Body of pancreas (tissue), 4 donors: ENCODE results near the gene ZFYVE16.

Experiments used
- CTCF ChIP-seq, 7 experiments: fragments of 450-650 bp in 4 of 7; fragments of 200-600 bp in 3 of 7; sonication (generic) in 3 of 7; IDR thresholded peaks; one replicate each; pipeline ENCODE4 v1.5.1; 2016 to 2019; ENCODE audit warnings: antibody characterized with exemption in 7 of 7
- POLR2A ChIP-seq, 3 donors: fragments of 450-650 bp; IDR thresholded peaks; one replicate each; pipeline ENCODE4 v1.6.1; 2016; ENCODE audit warnings: antibody characterized with exemption in 3 of 3, mild to moderate bottlenecking in 2 of 3

- TF ChIP-seq CTCF (IDR thresholded peaks at IDR 0.05) (no peak), POLR2A (IDR thresholded peaks at IDR 0.05) (no peak)
Observed at GRCh38 chr5:80442742-80443141, 34.9 kb downstream of the ZFYVE16 start.
